Heart left ventricle (tissue), 13 donors: Measurements from ENCODE around the gene CREB3L1.

Source experiments
- CTCF ChIP-seq, 12 donors: fragments of 200-600 bp; sonication (generic) in 4 of 12; IDR thresholded peaks; one replicate each; pipeline versions ENCODE4 v1.5.0 to v1.8.0; 2018 to 2022; ENCODE audit warnings: antibody characterized with exemption in 12 of 12, mild to moderate bottlenecking in 5 of 12
- POLR2A ChIP-seq, 2 donors: fragments of 450-650 bp; IDR thresholded peaks; one replicate each; pipeline ENCODE4 v1.6.1; 2017; ENCODE audit warnings: antibody characterized with exemption in 2 of 2, mild to moderate bottlenecking in 2 of 2, moderate library complexity in 2 of 2
- donor health status: ischemic (EF 13 %, LVEDD 7.1; RV severe dilation, severe dysfunction).
- donor health status: DM: no; HTN: yes; CAD: no.
- donor health status: DM: no; HTN: no; CAD: no.
- donor health status: ischemic (EF 25% LVEDD 6.9; RV normal size, moderate dysfunction).
- donor health status: ischemic (EF 25% LVEDD 5.7; RV mildly dilated, moderate dysfunction).
- donor health status: ischemic (EF 35%, LVEDD 5.7; RV mildly dilated, moderate dysfunction).
- donor health status: nonischemic (EF 11% LVEDD 7.7; RV severe dilation, severe dysfunction).
- donor health status: DM: yes; HTN: yes; CAD: no.
- donor health status: PGD.
- donor health status: ischemic (EF 29% LVEDD 5.4; RV normal size, mild dysfunction).
- donor health status: nonischemic (EF 23%, LVEDD 6.1; RV moderate dilation, normal function).

GRCh38 chr11:46351606-46352005 lies 74.1 kb downstream of the CREB3L1 start:
- no peak for TF ChIP-seq CTCF (IDR thresholded peaks at IDR 0.05)
- no peak for TF ChIP-seq POLR2A (IDR thresholded peaks at IDR 0.05)
